Tibial nerve (tissue), 4 donors: ENCODE measurements around the gene SYPL1. TPM values are rescaled to one million over a fixed set of nuclear protein-coding genes. Genes with fewer than 3 reads are reported as not detected.
A peak's percentile ranks its signal among the peaks of the same experiment; 100 is the strongest.

Experiments
- DNase-seq, 2 donors: peaks; one replicate each; pipeline ENCODE4 v3.0.0-alpha.2; 2019; ENCODE audit warnings: low spot score in 2 of 2
- H3K27ac ChIP-seq, 4 donors: fragments of 200-600 bp; sonication (generic) in 3 of 4; one replicate each; pipeline ENCODE4 v1.5.1; 2017 to 2019; ENCODE audit warnings: mild to moderate bottlenecking in 1 of 4
- H3K27me3 ChIP-seq, 2 donors: fragments of 200-600 bp; sonication (generic) in 1 of 2; one replicate each; pipeline versions ENCODE4 v1.5.1 to v1.6.0; 2017 to 2019
- H3K36me3 ChIP-seq, 3 donors: fragments of 200-600 bp; sonication (generic); one replicate each; pipeline ENCODE4 v1.5.1; 2018 to 2019
- H3K4me1 ChIP-seq, 4 donors: fragments of 200-600 bp; sonication (generic) in 3 of 4; one replicate each; pipeline ENCODE4 v1.5.1; 2017 to 2019
- H3K4me3 ChIP-seq, 4 donors: fragments of 200-600 bp; sonication (generic) in 3 of 4; one replicate each; pipeline ENCODE4 v1.5.1; 2017 to 2019; ENCODE audit warnings: mild to moderate bottlenecking in 1 of 4, moderate library complexity in 1 of 4
- H3K9me3 ChIP-seq, 4 donors: fragments of 200-600 bp; sonication (generic) in 3 of 4; one replicate each; pipeline ENCODE4 v1.5.1; 2017 to 2019
- EP300 ChIP-seq, 2 donors: sonication (generic); formaldehyde crosslinking; IDR thresholded peaks; one replicate each; pipeline ENCODE4 v1.6.1; 2017; ENCODE audit warnings: antibody characterized with exemption in 2 of 2, mild to moderate bottlenecking in 1 of 2
- POLR2A ChIP-seq, 2 donors: fragments of 450-650 bp; IDR thresholded peaks; one replicate each; pipeline ENCODE4 v1.6.1; 2017; ENCODE audit warnings: antibody characterized with exemption in 2 of 2, mild to moderate bottlenecking in 2 of 2, moderate library complexity in 2 of 2
- WGBS, 2 donors: methylation state at CpG; one replicate each; pipeline ENCODE4 v1.1.5; 2018; 5-methylcytosine and 5-hydroxymethylcytosine counted together
- total RNA-seq, 4 donors: library from RNA; depleted of rRNA; stranded (reverse); fragments of >200 nt; gene quantifications; one replicate each; pipeline ENCODE4 v1.1.0, GENCODE V29; 2016
- TF ChIP-seq, protein P1 (sequence below), 5 experiments: fragments of 200-600 bp in 3 of 5; fragments of 450-650 bp in 2 of 5; sonication (generic) in 3 of 5; IDR thresholded peaks; one replicate each; pipeline ENCODE4 v1.5.1; 2016 to 2019; ENCODE audit warnings: antibody characterized with exemption in 5 of 5, mild to moderate bottlenecking in 3 of 5, moderate library complexity in 2 of 5

Gene SYPL1
- total RNA-seq, 4 donors from 2014 or later: 69.6 to 79.5 (median 71.5) TPM

DNA sequence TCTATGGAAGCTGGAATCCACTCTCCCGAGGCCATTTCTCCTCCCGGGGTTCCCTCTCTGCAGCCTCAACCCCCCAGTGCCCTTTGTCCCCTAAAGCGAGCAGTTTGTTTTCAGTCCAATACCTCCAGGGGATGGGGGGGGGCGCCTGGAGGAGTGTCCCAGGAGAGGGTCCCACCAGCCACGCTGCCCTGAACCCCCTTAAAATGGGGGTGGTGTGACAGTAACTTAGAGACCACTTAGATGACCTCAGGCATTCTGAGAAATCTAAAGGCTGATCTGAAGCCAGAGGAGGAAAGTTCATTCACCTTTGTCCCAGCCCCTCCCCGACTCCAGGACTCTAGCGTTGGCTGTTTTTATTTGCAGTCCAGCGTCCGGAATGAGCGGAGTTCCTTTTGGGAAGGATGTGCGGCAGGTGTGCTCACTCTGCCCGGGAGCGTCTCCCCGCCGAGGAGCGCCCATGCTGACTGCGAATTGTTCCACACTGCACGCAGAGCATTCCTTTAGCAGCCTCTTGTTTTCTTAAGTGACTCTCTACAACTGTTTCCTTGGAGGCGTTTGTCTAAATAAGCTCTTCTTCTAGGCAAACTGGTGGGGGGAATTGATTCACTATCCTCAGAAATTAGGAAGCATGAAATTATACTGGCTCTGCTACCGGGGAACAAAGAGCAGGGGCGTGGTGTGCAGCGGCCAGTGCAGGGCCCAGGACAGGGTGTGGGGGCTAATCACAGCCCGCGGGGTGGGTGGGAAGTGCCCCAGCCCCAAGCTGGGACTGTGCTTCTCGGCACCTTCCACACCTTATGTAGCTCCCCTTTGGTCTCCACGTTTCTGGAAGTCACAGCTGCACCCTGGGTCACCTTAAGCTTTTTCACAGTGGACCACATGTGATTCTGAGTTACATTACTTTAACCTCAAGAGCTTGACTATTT, 46.3 kb downstream of the SYPL1 start:
- no peak for DNase-seq
- 17 to 28% methylated on average over 25 to 26 of the region's 26 CpGs for WGBS, 2 donors
- H3K4me1 ChIP-seq: peaks cover 0 to 46% (median 28%) of the 10 kb centered on the region in 4 donors
- H3K27ac ChIP-seq: peak overlapping the region; percentile 58 to 77 (median 68)
- no peaks in the 10 kb centered on the region for H3K27me3 ChIP-seq
- no peaks in the 10 kb centered on the region for H3K9me3 ChIP-seq
- H3K36me3 ChIP-seq: no peaks in the 10 kb centered on the region
- peak overlapping the region in 3 of 4 donors; percentile 6 to 28 (median 16) for H3K4me3 ChIP-seq
- no peak for TF ChIP-seq POLR2A (IDR thresholded peaks at IDR 0.05)
- TF ChIP-seq, protein P1, sequence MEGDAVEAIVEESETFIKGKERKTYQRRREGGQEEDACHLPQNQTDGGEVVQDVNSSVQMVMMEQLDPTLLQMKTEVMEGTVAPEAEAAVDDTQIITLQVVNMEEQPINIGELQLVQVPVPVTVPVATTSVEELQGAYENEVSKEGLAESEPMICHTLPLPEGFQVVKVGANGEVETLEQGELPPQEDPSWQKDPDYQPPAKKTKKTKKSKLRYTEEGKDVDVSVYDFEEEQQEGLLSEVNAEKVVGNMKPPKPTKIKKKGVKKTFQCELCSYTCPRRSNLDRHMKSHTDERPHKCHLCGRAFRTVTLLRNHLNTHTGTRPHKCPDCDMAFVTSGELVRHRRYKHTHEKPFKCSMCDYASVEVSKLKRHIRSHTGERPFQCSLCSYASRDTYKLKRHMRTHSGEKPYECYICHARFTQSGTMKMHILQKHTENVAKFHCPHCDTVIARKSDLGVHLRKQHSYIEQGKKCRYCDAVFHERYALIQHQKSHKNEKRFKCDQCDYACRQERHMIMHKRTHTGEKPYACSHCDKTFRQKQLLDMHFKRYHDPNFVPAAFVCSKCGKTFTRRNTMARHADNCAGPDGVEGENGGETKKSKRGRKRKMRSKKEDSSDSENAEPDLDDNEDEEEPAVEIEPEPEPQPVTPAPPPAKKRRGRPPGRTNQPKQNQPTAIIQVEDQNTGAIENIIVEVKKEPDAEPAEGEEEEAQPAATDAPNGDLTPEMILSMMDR (IDR thresholded peaks at IDR 0.05): no peak
- TF ChIP-seq EP300 (IDR thresholded peaks at IDR 0.05): no peak

DNA sequence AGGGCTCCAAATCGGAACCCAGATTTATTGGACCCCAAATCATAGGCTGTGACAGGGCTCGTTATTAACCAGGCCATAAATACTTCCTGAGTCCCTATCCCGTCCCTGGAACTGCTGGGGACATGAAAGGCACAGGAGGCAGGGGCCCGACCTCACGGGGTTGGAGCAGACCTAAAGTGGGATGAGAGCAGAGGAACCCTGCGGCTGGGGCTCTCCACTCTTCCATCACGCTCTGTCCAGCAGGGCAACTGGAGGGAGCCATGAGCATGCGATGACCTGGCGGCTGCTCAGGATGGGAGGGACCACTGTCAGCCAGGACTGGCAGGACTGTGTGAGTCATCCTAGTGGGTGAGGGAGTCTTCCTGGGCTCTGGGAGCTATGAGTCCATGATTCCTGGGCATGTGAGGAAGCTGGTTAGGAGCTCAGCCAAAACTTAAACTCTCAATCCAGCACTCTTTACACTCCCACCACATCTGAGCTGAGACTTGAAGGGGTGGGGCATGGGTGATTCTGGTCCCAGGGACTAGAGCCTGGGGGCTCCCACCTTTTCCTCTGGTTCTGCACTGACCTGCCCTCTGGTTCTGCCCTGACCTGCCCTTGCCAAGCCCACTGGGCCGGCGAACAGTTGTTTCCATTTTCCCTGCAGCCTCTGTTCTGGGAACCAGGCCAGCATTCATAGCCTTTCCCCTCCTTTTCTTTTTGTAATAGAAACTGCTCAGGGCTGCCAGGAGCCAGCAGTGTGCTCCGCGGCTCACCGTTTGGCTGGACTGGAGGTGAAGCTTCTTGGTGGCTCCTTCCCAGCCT, 47.1 kb downstream of the SYPL1 start:
- Histone ChIP-seq H3K27me3 (no peaks in the 10 kb centered on the region), H3K36me3 (no peaks in the 10 kb centered on the region), H3K27ac (peak overlapping the region; percentile 58 to 77 (median 68)), H3K9me3 (no peaks in the 10 kb centered on the region), H3K4me3 (peak overlapping the region in 3 of 4 donors; percentile 6 to 28 (median 16)), H3K4me1 (peaks cover 0 to 46% (median 28%) of the 10 kb centered on the region in 4 donors)
- 13 to 25% methylated on average over 14 of the region's 14 CpGs for WGBS, 2 donors
- peak; percentile 53 to 68 for DNase-seq
- TF ChIP-seq, protein P1 (IDR thresholded peaks at IDR 0.05): no peak
- TF ChIP-seq EP300 (IDR thresholded peaks at IDR 0.05): peak in 1 of 2 donors; percentile 55

DNA sequence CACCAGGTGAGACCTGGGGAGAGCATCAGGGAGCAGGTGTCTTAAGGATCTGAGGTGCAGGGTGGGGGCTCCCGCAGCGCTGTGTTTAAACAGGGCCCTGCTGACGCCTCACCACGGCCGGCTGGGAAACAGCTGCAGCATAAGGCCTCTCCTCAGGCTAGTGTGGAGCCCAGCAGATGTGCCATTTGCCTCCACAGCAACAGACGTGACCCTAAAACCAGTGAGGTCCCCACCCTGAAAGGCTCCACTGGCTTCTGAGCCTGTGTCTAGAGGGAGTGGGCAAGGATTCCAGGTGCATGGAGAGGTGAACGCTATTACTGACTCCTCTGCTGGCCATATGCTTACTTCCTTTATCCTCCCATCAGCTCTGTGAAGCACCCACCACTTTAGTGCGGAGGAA, 47.8 kb downstream of the SYPL1 start:
- Histone ChIP-seq H3K36me3 (no peaks in the 10 kb centered on the region), H3K4me1 (peaks cover 0 to 49% (median 28%) of the 10 kb centered on the region in 4 donors), H3K4me3 (no peak overlapping the region), H3K27me3 (no peaks in the 10 kb centered on the region), H3K27ac (peak overlapping the region; percentile 58 to 77 (median 68)), H3K9me3 (no peaks in the 10 kb centered on the region)
- no peak for DNase-seq
- TF ChIP-seq, protein P1 (IDR thresholded peaks at IDR 0.05): no peak
- TF ChIP-seq EP300 (IDR thresholded peaks at IDR 0.05) (no peak), POLR2A (IDR thresholded peaks at IDR 0.05) (no peak)
- WGBS, 2 donors: 70 to 83% methylated on average over 8 of the region's 8 CpGs

DNA sequence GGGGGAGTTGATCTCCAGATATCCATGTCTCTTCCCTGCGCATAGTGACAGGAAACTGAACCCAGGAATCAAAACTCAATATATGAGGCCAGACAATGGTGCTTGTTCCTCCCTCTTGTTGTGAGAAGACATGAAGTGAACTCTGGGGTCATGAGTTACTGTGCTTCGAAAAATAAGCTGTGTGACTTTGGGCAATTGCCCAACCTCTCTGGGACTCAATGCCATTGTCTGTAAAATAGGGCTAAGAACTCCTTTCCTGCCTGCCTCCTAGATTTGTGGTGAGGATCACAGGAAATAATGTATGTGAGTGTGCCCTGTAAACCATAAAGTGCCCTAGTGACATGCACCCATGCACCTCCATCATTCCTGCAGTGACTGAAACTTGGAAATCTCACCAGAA, 48.4 kb downstream of the SYPL1 start:
- 75 to 78% methylated on average over 2 of the region's 2 CpGs for whole genome bisulfite sequencing, 2 donors
- no peaks in the 10 kb centered on the region for H3K27me3 ChIP-seq
- no peaks in the 10 kb centered on the region for H3K9me3 ChIP-seq
- no peak overlapping the region for H3K4me3 ChIP-seq
- no peak for DNase-seq
- TF ChIP-seq EP300 (IDR thresholded peaks at IDR 0.05): no peak
- TF ChIP-seq, protein P1 (IDR thresholded peaks at IDR 0.05): no peak
- no peak for TF ChIP-seq POLR2A (IDR thresholded peaks at IDR 0.05)
- peaks cover 0 to 56% (median 32%) of the 10 kb centered on the region in 4 donors for H3K4me1 ChIP-seq
- peak overlapping the region in 1 of 4 donors; percentile 21 for H3K27ac ChIP-seq
- no peaks in the 10 kb centered on the region for H3K36me3 ChIP-seq
